OCI-LY3 (cell line): Measurements from ENCODE around the gene ACIN1.

Source experiments
- CTCF ChIP-seq: fragments of 200-600, 300-600 bp; sonication (generic); IDR thresholded peaks from 2 replicates; pipeline ENCODE4 v1.5.1; 2014; ENCODE audit warnings: antibody characterized with exemption, low read length, low read depth
- EZH2phosphoT487 ChIP-seq: fragments of 200-600 bp; shearing (Covaris generic); IDR thresholded peaks from 2 replicates; pipeline ENCODE4 v1.6.1; 2018; ENCODE audit warnings: antibody characterized with exemption, mixed run types, low read depth

DNA sequence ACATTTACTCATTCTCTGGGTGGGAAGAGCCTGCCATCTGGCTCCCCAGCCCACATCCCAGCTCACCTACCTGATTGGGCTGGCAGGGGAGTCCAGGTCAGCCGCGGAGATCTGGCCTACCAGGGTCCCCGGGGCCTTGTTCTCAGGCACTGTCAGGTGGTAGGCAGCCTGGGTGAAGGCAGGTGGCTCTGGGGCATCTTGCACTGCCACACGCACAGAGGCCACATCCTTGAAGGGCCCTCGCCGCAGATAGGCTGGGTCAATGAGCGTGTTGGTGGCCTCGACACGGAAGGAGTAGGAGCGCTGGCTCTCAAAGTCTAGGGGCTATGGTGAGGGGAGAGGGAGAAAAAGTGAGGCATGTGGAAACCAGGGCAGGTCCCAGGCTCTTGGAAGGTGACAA is 41.5 kb downstream of the ACIN1 start:
- TF ChIP-seq CTCF (no peak), EZH2phosphoT487 (no peak)
